A549 (cell line): ENCODE data around the gene MPPE1. TPM values are rescaled to one million over a fixed set of nuclear protein-coding genes. Genes with fewer than 3 reads are reported as not detected.

ENCODE experiments used
- ATAC-seq, 2 experiments: fragments of 200-7000 bp in 1 of 2; fragments of >200 bp in 1 of 2; cut with Nextera tagmentation in 1 of 2; cut with Tn5 transposase in 1 of 2; 3 replicates each; pipeline versions ENCODE4 v1.8.0 to v1.9.1; 2018 to 2020; ENCODE audit warnings: mild to moderate bottlenecking in 1 of 2, moderate library complexity in 1 of 2
- CTCF ChIA-PET: fragments of 300-600 bp; sonication (Branson Sonifier 250); formaldehyde crosslinking; extraction: SDS; loops from one replicate; lab custom pipeline; 2021; ENCODE audit warnings: antibody characterized with exemption, inconsistent platforms; lab: Yijun Ruan, JAX
- POLR2A ChIA-PET: fragments of 350-600 bp; formaldehyde crosslinking; extraction: SDS; loops from one replicate; lab custom pipeline; 2021; ENCODE audit warnings: antibody characterized with exemption, inconsistent platforms; lab: Yijun Ruan, JAX
- DNase-seq, 2 experiments: peaks; one replicate each; pipeline versions ENCODE4 v3.0.0 to v3.0.0-alpha.2; 2011 to 2016; ENCODE audit warnings: low read depth in 1 of 2, low spot score in 1 of 2
- FAIRE-seq: peaks from 2 replicates; lab custom pipeline; 2011; peaks lifted over from hg19 to GRCh38; lab: Jason Lieb, UNC
- H3K27ac ChIP-seq, 2 experiments: fragments of >200 bp; sonication (Bioruptor Twin); formaldehyde crosslinking; 3 replicates each; pipeline ENCODE4 v1.5.1; 2016 to 2017
- H3K4me1 ChIP-seq: fragments of >200 bp; sonication (Bioruptor Twin); formaldehyde crosslinking; 3 replicates; pipeline ENCODE4 v1.6.1; 2016
- H3K4me2 ChIP-seq: fragments of >200 bp; sonication (Bioruptor Twin); formaldehyde crosslinking; 3 replicates; pipeline ENCODE4 v1.6.1; 2016
- H3K4me3 ChIP-seq: fragments of >200 bp; sonication (Bioruptor Twin); formaldehyde crosslinking; 3 replicates; pipeline ENCODE4 v1.5.1; 2016
- H3K9me3 ChIP-seq: fragments of >200 bp; sonication (Bioruptor Twin); formaldehyde crosslinking; 3 replicates; pipeline ENCODE4 v1.6.1; 2016
- ATOH8 ChIP-seq: fragments of 250-450 bp; sonication (Bioruptor Pico); IDR thresholded peaks from 2 replicates; pipeline ENCODE4 v1.5.0; 2020; ENCODE audit warnings: low read depth, mild to moderate bottlenecking, moderate library complexity
- BCL3 ChIP-seq: fragments of >200 bp; sonication (Bioruptor Twin); formaldehyde crosslinking; IDR thresholded peaks from 3 replicates; pipeline ENCODE4 v1.6.1; 2016
- CHD2 ChIP-seq: fragments of 150-350 bp; IDR thresholded peaks from 2 replicates; pipeline ENCODE4 v1.6.1; 2014; ENCODE audit warnings: low read length; ENCODE audit not compliant: partially characterized antibody
- CHD4 ChIP-seq: fragments of 200-600 bp; sonication (generic); IDR thresholded peaks from 2 replicates; pipeline ENCODE4 v1.6.1; 2016; ENCODE audit warnings: antibody characterized with exemption, mild to moderate bottlenecking, borderline replicate concordance
- E2F6 ChIP-seq: IDR thresholded peaks from 2 replicates; pipeline ENCODE4 v1.6.1; 2012; ENCODE audit warnings: low read depth, borderline replicate concordance
- EHF ChIP-seq: fragments of 250-450 bp; sonication (Bioruptor Pico); IDR thresholded peaks from 2 replicates; pipeline ENCODE4 v1.5.0; 2020; ENCODE audit warnings: mild to moderate bottlenecking
- EP300 ChIP-seq, 2 experiments: fragments of >200 bp; sonication (Bioruptor Twin); formaldehyde crosslinking; IDR thresholded peaks; 2 replicates in 1 of 2; 3 replicates in 1 of 2; pipeline ENCODE4 v1.6.1; 2016 to 2017
- ESRRA ChIP-seq: fragments of 150-350 bp; IDR thresholded peaks from 2 replicates; pipeline ENCODE4 v1.6.1; 2014; ENCODE audit warnings: mild to moderate bottlenecking, low read length, borderline replicate concordance
- HES2 ChIP-seq: fragments of >200 bp; sonication (Bioruptor Twin); formaldehyde crosslinking; IDR thresholded peaks from 2 replicates; pipeline ENCODE4 v1.6.1; 2016
- HEYL ChIP-seq: fragments of 250-450 bp; sonication (Bioruptor Pico); IDR thresholded peaks from 2 replicates; pipeline ENCODE4 v1.8.0; 2021; ENCODE audit warnings: mild to moderate bottlenecking, moderate library complexity
- HOXA7 ChIP-seq: fragments of 250-450 bp; sonication (Bioruptor Pico); IDR thresholded peaks from 2 replicates; pipeline ENCODE4 v1.5.0; 2020; ENCODE audit warnings: mild to moderate bottlenecking, moderate library complexity
- HOXB13 ChIP-seq: fragments of 250-450 bp; sonication (Bioruptor Pico); IDR thresholded peaks from 2 replicates; pipeline ENCODE4 v1.5.0; 2020; ENCODE audit warnings: low read depth, mild to moderate bottlenecking, moderate library complexity
- JUN ChIP-seq, 2 experiments: fragments of >200 bp; sonication (Bioruptor Twin); formaldehyde crosslinking; IDR thresholded peaks; 2 replicates in 1 of 2; 3 replicates in 1 of 2; pipeline ENCODE4 v1.6.1; 2016 to 2017
- KDM5A ChIP-seq: fragments of 200-600 bp; sonication (generic); IDR thresholded peaks from 2 replicates; pipeline ENCODE4 v1.6.1; 2016; ENCODE audit warnings: antibody characterized with exemption, mild to moderate bottlenecking
- MAFK ChIP-seq: fragments of 450-650 bp; IDR thresholded peaks from 2 replicates; pipeline ENCODE4 v1.6.1; 2014; ENCODE audit not compliant: partially characterized antibody
- MAX ChIP-seq: IDR thresholded peaks from 2 replicates; pipeline ENCODE4 v1.6.1; 2012
- NFE2L2 ChIP-seq: fragments of 150-350 bp; conservative IDR thresholded peaks from 2 replicates; pipeline ENCODE4 v1.6.1; 2014; ENCODE audit warnings: low read length
- NR3C1 ChIP-seq: fragments of >200 bp; sonication (Bioruptor Twin); formaldehyde crosslinking; IDR thresholded peaks from 3 replicates; pipeline ENCODE4 v1.6.1; 2017
- REST ChIP-seq: fragments of 200-600 bp; sonication (generic); IDR thresholded peaks from 2 replicates; pipeline ENCODE4 v1.6.1; 2016; ENCODE audit warnings: antibody characterized with exemption, mild to moderate bottlenecking, moderate library complexity
- RNF2 ChIP-seq: fragments of 200-600 bp; sonication (generic); IDR thresholded peaks from 2 replicates; pipeline ENCODE4 v1.6.1; 2016; ENCODE audit warnings: low read depth, mild to moderate bottlenecking, antibody characterized with exemption, moderate library complexity, borderline replicate concordance
- ZC3H11A ChIP-seq: fragments of 450-650 bp; IDR thresholded peaks from 2 replicates; pipeline ENCODE4 v1.6.1; 2014; ENCODE audit warnings: antibody characterized with exemption, mild to moderate bottlenecking
- ZNF302 ChIP-seq: fragments of 250-450 bp; sonication (Bioruptor Pico); IDR thresholded peaks from 2 replicates; pipeline ENCODE4 v1.9.0; 2021; ENCODE audit warnings: inconsistent platforms, mild to moderate bottlenecking, moderate library complexity
- ZSCAN20 ChIP-seq: fragments of 250-450 bp; sonication (Bioruptor Pico); IDR thresholded peaks from 2 replicates; pipeline ENCODE4 v1.8.0; 2022; ENCODE audit warnings: mild to moderate bottlenecking, moderate library complexity
- WGBS: methylation state at CpG from one replicate; pipeline ENCODE4 v1.1.6; 2017; ENCODE audit errors: missing lambda C conversion rate; 5-methylcytosine and 5-hydroxymethylcytosine counted together
- polyA plus RNA-seq, 4 experiments: library from polyadenylated mRNA; depleted of rRNA in 3 of 4; stranded (reverse); fragments of >200 nt; fragmentation: RNase III in 1 of 4; extraction: RNeasy Plus Mini Kit Qiagen cat#74134 plus additional on column Dnase treatment in 1 of 4; gene quantifications; 2 replicates in 3 of 4; 3 replicates in 1 of 4; pipeline ENCODE4 v1.2.3, GENCODE V29; 2011 to 2017

The MPPE1 gene
- polyA plus RNA-seq, 2 of the 4 experiments (the other 2 are of a cell fraction): 20.4 to 26.4 TPM

GRCh38 chr18:11871501-11871900 lies 36.6 kb downstream of the MPPE1 start:
- WGBS: 79% methylated on average over 5 of the region's 5 CpGs
- no peak for FAIRE-seq
- H3K4me2 ChIP-seq: no peak overlapping the region
- no peak for ATAC-seq
- H3K4me3 ChIP-seq: no peak overlapping the region
- ChIA-PET POLR2A (no interaction called here), CTCF (interaction anchor here (0.9 to 5.4 kb wide), 3 partner anchors 9 to 138 kb away, joined by 3 to 25 read pairs (median 3); no protein-coding TSS in a partner anchor)
- no peaks in the 10 kb centered on the region for H3K9me3 ChIP-seq
- TF ChIP-seq HOXA7 (CRISPR knock-in tag): no peak
- no peak for TF ChIP-seq HEYL (CRISPR knock-in tag)
- no peak for TF ChIP-seq ZSCAN20 (CRISPR knock-in tag)
- TF ChIP-seq ESRRA: no peak
- TF ChIP-seq RNF2: no peak
- TF ChIP-seq ATOH8: no peak
- no peak for TF ChIP-seq HOXB13 (CRISPR knock-in tag)
- no peak for TF ChIP-seq EP300 (IDR thresholded peaks at IDR 0.05)
- no peaks in the 10 kb centered on the region for H3K4me1 ChIP-seq
- no peak for DNase-seq
- H3K27ac ChIP-seq: no peak overlapping the region; a peak in 1 of 6 replicates

GRCh38 chr18:11868230-11868629 lies 39.9 kb downstream of the MPPE1 start:
- Histone ChIP-seq H3K27ac (no peak overlapping the region), H3K4me3 (no peak overlapping the region), H3K4me1 (no peaks in the 10 kb centered on the region)
- no peak for DNase-seq
- CTCF ChIA-PET: interaction anchor here (0.9 to 3.1 kb wide), 4 partner anchors 10 to 106 kb away, joined by 3 to 8 read pairs (median 4); no protein-coding TSS in a partner anchor
- 92% methylated on average over 8 of the region's 8 CpGs for WGBS
- no peak for TF ChIP-seq NFE2L2
- no peak for TF ChIP-seq ZNF302
- TF ChIP-seq REST: no peak
- TF ChIP-seq KDM5A: no peak
- no peak for TF ChIP-seq HEYL (CRISPR knock-in tag)
- no peak for TF ChIP-seq EHF (CRISPR knock-in tag)
- TF ChIP-seq ZC3H11A: no peak
- TF ChIP-seq CHD2: no peak
- TF ChIP-seq BCL3: no peak
- TF ChIP-seq MAFK: no peak
- TF ChIP-seq HOXA7 (CRISPR knock-in tag): no peak
- no peak for TF ChIP-seq CHD4
- no peak for TF ChIP-seq EP300 (IDR thresholded peaks at IDR 0.05)
- TF ChIP-seq HES2: no peak
- no peak for TF ChIP-seq ATOH8
- TF ChIP-seq MAX: no peak
- no peak for TF ChIP-seq E2F6
- TF ChIP-seq NR3C1: no peak
- no peak for TF ChIP-seq JUN (IDR thresholded peaks at IDR 0.05)
- TF ChIP-seq, all 56 proteins: peak for 0
- ATAC-seq (no peak), FAIRE-seq (no peak)
- POLR2A ChIA-PET: no interaction called here
- Histone ChIP-seq H3K4me2 (no peak overlapping the region), H3K9me3 (no peaks in the 10 kb centered on the region)
